ENCODE measurements around the gene DGCR2. TPM values are rescaled to one million over a fixed set of nuclear protein-coding genes. Genes with fewer than 3 reads are reported as not detected.

Gene DGCR2
- total and polyA plus RNA-seq, 2 of the 4 experiments (the other 2 are of a cell fraction) = 17.2 to 35.4 TPM

DNA sequence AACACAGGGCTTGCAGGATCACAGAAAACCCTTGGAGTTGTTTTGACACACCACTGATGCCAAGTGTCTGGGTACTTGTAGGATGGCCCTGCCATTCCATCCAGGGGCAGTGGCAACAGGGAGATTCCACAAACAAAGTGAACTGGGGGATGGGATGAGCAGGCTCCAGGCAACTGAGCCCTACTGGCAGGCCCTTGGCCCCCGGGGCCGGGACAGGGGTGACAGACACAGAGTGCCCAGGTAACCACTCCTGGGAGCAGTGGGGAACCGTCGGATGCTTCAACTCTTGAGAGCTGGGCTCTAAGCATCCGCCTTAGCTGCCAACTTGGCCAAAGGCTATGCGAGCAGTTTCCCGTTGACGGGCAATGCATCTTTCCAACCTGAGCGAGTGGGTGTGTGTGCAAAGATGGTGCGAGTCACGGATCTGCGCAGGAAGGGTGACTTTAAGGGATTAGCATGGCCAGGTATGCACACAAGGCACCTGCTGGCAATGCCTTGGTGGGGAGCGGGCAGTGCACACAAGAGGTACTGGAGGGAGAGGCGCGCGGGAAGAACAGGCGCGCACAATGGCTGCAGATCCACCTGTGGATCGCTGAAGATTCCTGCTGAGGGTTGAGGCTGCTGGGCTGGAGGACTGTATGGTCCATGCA lies 103.1 kb downstream of the DGCR2 start:
- no peak overlapping the region for H3K4me3 ChIP-seq (ENCODE audit: insufficient read depth, low read depth, low read length)
- no peak overlapping the region for H4K91ac ChIP-seq (ENCODE audit: insufficient read depth, low read depth, low read length)
- no peak overlapping the region for H3K4ac ChIP-seq (ENCODE audit: low read depth, low read length)
- H3K18ac ChIP-seq (ENCODE audit: low read depth, low read length) = no peak overlapping the region
- H4K20me1 ChIP-seq (ENCODE audit: insufficient read depth, low read length) = no peaks in the 10 kb centered on the region
- H4K5ac ChIP-seq (ENCODE audit: low read depth, low read length) = no peak overlapping the region
- H3K27me3 ChIP-seq (ENCODE audit: control insufficient read depth, insufficient read depth, low read length) = peaks cover 19% of the 10 kb centered on the region
- H3K36me3 ChIP-seq (ENCODE audit: control insufficient read depth, insufficient read depth, low read length) = no peaks in the 10 kb centered on the region
- in situ Hi-C loops (cut with MboI; ENCODE audit: low sequenced_read_pairs) = no loop called here
- dilution Hi-C loops (cut with HindIII; ENCODE audit: low sequenced_read_pairs, unreplicated experiment) = no loop called here
- CTCF ChIA-PET = no interaction called here
- no peak overlapping the region for H3K9ac ChIP-seq (ENCODE audit: low read depth, low read length)
- intact Hi-C loops (cut with micrococcal nuclease) = no loop called here
- no peak overlapping the region for H2AK9ac ChIP-seq (replicated peaks; ENCODE audit: low read depth, low read length, poor library complexity)
- no peak overlapping the region for H3K27ac ChIP-seq (ENCODE audit: insufficient read depth, low read length)
- no peak for ATAC-seq (ENCODE audit: low read depth)
- no peak overlapping the region for H3K4me2 ChIP-seq (ENCODE audit: low read depth, low read length)
- H3K14ac ChIP-seq (replicated peaks; ENCODE audit: low read depth, low read length) = no peak overlapping the region
- no peaks in the 10 kb centered on the region for H3K9me1 ChIP-seq (ENCODE audit: insufficient read depth, low read length)
- DNase-seq = no peak
- WGBS, 2 experiments (ENCODE audit: extremely low coverage in 2 of 2, insufficient read length in 1 of 2) = 74% methylated on average over 12 of the region's 19 CpGs; no CpG with 5 or more reads in 1 of the 2 experiments
- BruUV-seq (replicated peaks) = no TSS peak
- POLR2A ChIA-PET (ENCODE audit: unreplicated experiment) = no interaction called here
- H4K8ac ChIP-seq (ENCODE audit: low read depth in 2 of 2, low read length in 2 of 2) = no peak overlapping the region
- no peak overlapping the region for H3K23ac ChIP-seq (ENCODE audit: low read depth, low read length)
- no peaks in the 10 kb centered on the region for H3K9me3 ChIP-seq (ENCODE audit: control insufficient read depth, insufficient read depth, low read length)
- no peak overlapping the region for H2AK5ac ChIP-seq (ENCODE audit: low read depth, low read length)
- no peaks in the 10 kb centered on the region for H3K4me1 ChIP-seq (ENCODE audit: control insufficient read depth, insufficient read depth, low read length)
- no peaks in the 10 kb centered on the region for H3K79me1 ChIP-seq (ENCODE audit: low read depth in 1 of 2, low read length in 2 of 2)
- H2BK20ac ChIP-seq (ENCODE audit: low read depth, low read length) = no peak overlapping the region
- no peak overlapping the region for H3K56ac ChIP-seq (ENCODE audit: extremely low read depth, insufficient read depth, low read length)
- no peak overlapping the region for H2BK120ac ChIP-seq (ENCODE audit: low read depth, low read length)
- H2AFZ ChIP-seq (replicated peaks; ENCODE audit: low read length, poor library complexity) = no peak overlapping the region
- H2BK5ac ChIP-seq (ENCODE audit: low read depth, low read length, poor library complexity, severe bottlenecking) = no peak overlapping the region
- no peak for TF ChIP-seq FOS (IDR thresholded peaks at IDR 0.05; ENCODE audit: low read depth, low read length)
- TF ChIP-seq MXI1 (IDR thresholded peaks at IDR 0.05; ENCODE audit: borderline replicate concordance, low read depth, low read length) = no peak
- TF ChIP-seq, protein P1, sequence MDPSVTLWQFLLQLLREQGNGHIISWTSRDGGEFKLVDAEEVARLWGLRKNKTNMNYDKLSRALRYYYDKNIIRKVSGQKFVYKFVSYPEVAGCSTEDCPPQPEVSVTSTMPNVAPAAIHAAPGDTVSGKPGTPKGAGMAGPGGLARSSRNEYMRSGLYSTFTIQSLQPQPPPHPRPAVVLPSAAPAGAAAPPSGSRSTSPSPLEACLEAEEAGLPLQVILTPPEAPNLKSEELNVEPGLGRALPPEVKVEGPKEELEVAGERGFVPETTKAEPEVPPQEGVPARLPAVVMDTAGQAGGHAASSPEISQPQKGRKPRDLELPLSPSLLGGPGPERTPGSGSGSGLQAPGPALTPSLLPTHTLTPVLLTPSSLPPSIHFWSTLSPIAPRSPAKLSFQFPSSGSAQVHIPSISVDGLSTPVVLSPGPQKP (IDR thresholded peaks at IDR 0.05; ENCODE audit: borderline replicate concordance, low read depth, low read length) = no peak
- no peak for TF ChIP-seq RAD21 (IDR thresholded peaks at IDR 0.05; ENCODE audit: low read length)
- no peak for TF ChIP-seq SMC3 (IDR thresholded peaks at IDR 0.05; ENCODE audit: low read depth, low read length)
- no peak for TF ChIP-seq RFX5 (IDR thresholded peaks at IDR 0.05; ENCODE audit: low read depth, low read length)
- TF ChIP-seq CHD1 (IDR thresholded peaks at IDR 0.05; ENCODE audit: low read depth, low read length) = no peak
- no peak for TF ChIP-seq RCOR1 (IDR thresholded peaks at IDR 0.05; ENCODE audit: insufficient replicate concordance, low read length)
- TF ChIP-seq, protein P2, sequence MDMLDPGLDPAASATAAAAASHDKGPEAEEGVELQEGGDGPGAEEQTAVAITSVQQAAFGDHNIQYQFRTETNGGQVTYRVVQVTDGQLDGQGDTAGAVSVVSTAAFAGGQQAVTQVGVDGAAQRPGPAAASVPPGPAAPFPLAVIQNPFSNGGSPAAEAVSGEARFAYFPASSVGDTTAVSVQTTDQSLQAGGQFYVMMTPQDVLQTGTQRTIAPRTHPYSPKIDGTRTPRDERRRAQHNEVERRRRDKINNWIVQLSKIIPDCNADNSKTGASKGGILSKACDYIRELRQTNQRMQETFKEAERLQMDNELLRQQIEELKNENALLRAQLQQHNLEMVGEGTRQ (IDR thresholded peaks at IDR 0.05; ENCODE audit: low read depth, low read length) = no peak
- no peak for TF ChIP-seq POLR2A (IDR thresholded peaks at IDR 0.05; ENCODE audit: low read depth, low read length)
- no peak for TF ChIP-seq NFE2L2 (IDR thresholded peaks at IDR 0.05; ENCODE audit: low read depth, low read length)
- TF ChIP-seq MAZ (IDR thresholded peaks at IDR 0.05; ENCODE audit: borderline replicate concordance, low read depth, low read length) = no peak
- no peak for TF ChIP-seq BHLHE40 (IDR thresholded peaks at IDR 0.05; ENCODE audit: low read depth, low read length)
- no peak for TF ChIP-seq MAFK (IDR thresholded peaks at IDR 0.05; ENCODE audit: low read depth, low read length)
- H2BK15ac ChIP-seq (ENCODE audit: low read depth, low read length) = no peak overlapping the region

All from IMR-90 (cell line).